Adrenal gland (tissue), 12 donors: Measurements from ENCODE around the gene SAPCD1. TPM values are rescaled to one million over a fixed set of nuclear protein-coding genes. Genes with fewer than 3 reads are reported as not detected.

Experiments used
- DNase-seq, 7 donors: peaks; one replicate each; pipeline ENCODE4 v3.0.0-alpha.2; 2019 to 2020
- H3K27ac ChIP-seq, 5 donors: fragments of 200-600 bp; sonication (generic) in 4 of 5; 1 replicate in 3 of 5; 2 replicates in 2 of 5; pipeline versions ENCODE4 v1.5.1 to v1.8.0; 2016 to 2020; ENCODE audit warnings: mild to moderate bottlenecking in 1 of 5
- H3K27me3 ChIP-seq: fragments of 200-600 bp; 2 replicates; pipeline ENCODE4 v1.8.0; 2021
- H3K36me3 ChIP-seq, 2 donors: fragments of 200-600 bp; replicated peaks in 1 of 2; 1 replicate in 1 of 2; 2 replicates in 1 of 2; pipeline versions ENCODE4 v1.5.1 to v1.8.0; 2018 to 2022
- H3K4me1 ChIP-seq, 2 donors: fragments of 200-600 bp; replicated peaks in 1 of 2; 1 replicate in 1 of 2; 2 replicates in 1 of 2; pipeline versions ENCODE4 v1.5.1 to v1.8.0; 2018 to 2021
- H3K4me3 ChIP-seq, 4 donors: fragments of 200-600 bp; sonication (generic) in 3 of 4; one replicate each; pipeline ENCODE4 v1.5.1; 2016 to 2018
- H3K9me3 ChIP-seq, 3 donors: fragments of 200-600 bp; sonication (generic) in 1 of 3; replicated peaks in 1 of 3; 1 replicate in 2 of 3; 2 replicates in 1 of 3; pipeline versions ENCODE4 v1.5.1 to v1.8.0; 2016 to 2021
- POLR2A ChIP-seq, 2 donors: fragments of 450-650 bp; IDR thresholded peaks; one replicate each; pipeline ENCODE4 v1.6.1; 2017; ENCODE audit warnings: antibody characterized with exemption in 2 of 2, mild to moderate bottlenecking in 2 of 2, moderate library complexity in 1 of 2
- WGBS, 4 donors: extraction: QIAGEN DNeasy Blood & Tissue Kit in 2 of 4; methylation state at CpG; one replicate each; pipeline versions ENCODE4 v1.1.5 to v1.1.7; 2013 to 2017; 5-methylcytosine and 5-hydroxymethylcytosine counted together
- intact Hi-C, 2 donors: fragments of 100-400 bp; cut with DNase I; formaldehyde crosslinking; loops; one replicate each; pipeline versions ENCODE4 v1.14.1 to v1.15.0; 2022 to 2023
- polyA plus RNA-seq, 3 donors: library from polyadenylated mRNA; stranded (reverse); fragments of 200-250 nt in 2 of 3; fragments of 350-450 nt in 1 of 3; fragmentation: Illumina TruSeq in 1 of 3; extraction: RNeasy Lipid Tissue Mini Kit (QIAGEN cat#74804) in 1 of 3; gene quantifications; one replicate each; pipeline ENCODE4 v1.2.3, GENCODE V29; 2013 to 2014
- total RNA-seq, 9 donors: library from RNA; depleted of rRNA in 4 of 9; stranded (reverse); fragments of >200 nt in 4 of 9; fragments of 120-200 nt in 1 of 9; fragmentation: NEBNext Ultra II Directional in 1 of 9; extraction: Animal tissue kit (Norgen Biotek cat#: 25700) in 1 of 9; gene quantifications; one replicate each; pipeline versions ENCODE4 v1.1.0 to v1.2.4, GENCODE V29; 2013 to 2023
- TF ChIP-seq, protein P1 (sequence below), 6 experiments: fragments of 450-650 bp in 4 of 6; fragments of 200-600 bp in 2 of 6; sonication (generic) in 1 of 6; IDR thresholded peaks; 1 replicate in 5 of 6; 2 replicates in 1 of 6; pipeline versions ENCODE4 v1.5.1 to v1.8.0; 2016 to 2021; ENCODE audit warnings: antibody characterized with exemption in 6 of 6, mild to moderate bottlenecking in 2 of 6, moderate library complexity in 1 of 6
- donor health status: healthy with polysubstance abuse.
- donor health status: Bipolar disorder and iron deficiency.
- donor health status: DM: yes; HTN: yes; CAD: no.
- donor health status: DM: no; HTN: no; CAD: no.
- donor health status: DM: no; HTN: no; CAD: no.
- donor health status: DM: yes; HTN: yes; CAD: no.

SAPCD1 gene
- total and polyA plus RNA-seq, 12 donors: 0.46 to 17.2 (median 0.96) TPM; not detected in 5

DNA sequence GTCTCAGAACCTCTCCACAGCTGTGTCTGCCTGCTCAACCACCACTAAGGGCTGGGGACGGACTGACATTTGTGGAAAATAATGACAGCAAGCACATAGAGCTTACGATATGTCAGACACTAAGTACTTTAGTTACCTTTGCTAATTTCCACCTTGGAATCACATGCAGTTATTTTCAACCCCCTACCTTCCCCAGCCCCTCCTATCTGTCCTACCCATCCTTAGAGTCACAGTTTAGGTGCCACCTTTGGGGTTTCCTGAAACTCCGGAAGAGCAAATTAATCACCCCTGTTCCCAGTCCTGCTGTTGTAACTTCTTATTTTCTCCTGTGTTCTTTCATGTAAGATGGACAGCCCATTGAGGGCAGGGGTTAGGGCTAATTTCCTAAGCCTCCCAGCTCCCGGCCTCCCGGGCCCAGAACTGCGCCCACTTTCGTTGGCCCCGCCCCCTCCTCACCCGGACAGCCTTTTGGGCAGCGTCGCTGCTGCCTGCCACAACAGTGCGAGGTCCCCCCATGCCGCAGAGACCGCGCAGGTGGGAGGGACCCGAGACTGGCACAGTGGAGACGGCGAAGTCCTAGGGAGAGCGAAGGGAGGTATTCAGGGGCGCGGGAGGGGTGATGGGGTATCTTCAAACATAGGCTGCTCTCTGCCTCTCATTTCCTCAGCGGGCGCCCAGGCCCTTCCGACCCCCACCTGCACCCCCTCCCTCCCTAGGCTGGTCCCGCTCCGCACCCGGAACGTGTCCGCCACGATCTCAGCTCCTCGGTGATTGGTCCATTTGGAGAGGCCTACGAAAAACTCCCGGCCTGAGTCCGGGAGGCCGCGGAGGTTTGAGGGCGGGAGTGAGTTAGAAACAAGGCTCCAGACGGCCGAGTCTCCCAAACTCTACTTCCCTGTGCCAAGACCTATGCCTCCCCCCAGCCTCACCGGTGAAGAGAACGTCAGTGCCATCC is 34.5 kb upstream of the SAPCD1 start:
- DNase-seq: peak in 1 of 7 donors; percentile 35
- intact Hi-C loops: no loop called here
- H3K4me3 ChIP-seq: peak overlapping the region in 1 of 4 donors; percentile 78
- no peaks in the 10 kb centered on the region for H3K9me3 ChIP-seq
- 75 to 83% (median 79%) methylated on average over 32 to 41 of the region's 41 CpGs for WGBS, 4 donors
- H3K36me3 ChIP-seq: peaks cover 0 to 27% of the 10 kb centered on the region in 2 donors
- TF ChIP-seq, protein P1, sequence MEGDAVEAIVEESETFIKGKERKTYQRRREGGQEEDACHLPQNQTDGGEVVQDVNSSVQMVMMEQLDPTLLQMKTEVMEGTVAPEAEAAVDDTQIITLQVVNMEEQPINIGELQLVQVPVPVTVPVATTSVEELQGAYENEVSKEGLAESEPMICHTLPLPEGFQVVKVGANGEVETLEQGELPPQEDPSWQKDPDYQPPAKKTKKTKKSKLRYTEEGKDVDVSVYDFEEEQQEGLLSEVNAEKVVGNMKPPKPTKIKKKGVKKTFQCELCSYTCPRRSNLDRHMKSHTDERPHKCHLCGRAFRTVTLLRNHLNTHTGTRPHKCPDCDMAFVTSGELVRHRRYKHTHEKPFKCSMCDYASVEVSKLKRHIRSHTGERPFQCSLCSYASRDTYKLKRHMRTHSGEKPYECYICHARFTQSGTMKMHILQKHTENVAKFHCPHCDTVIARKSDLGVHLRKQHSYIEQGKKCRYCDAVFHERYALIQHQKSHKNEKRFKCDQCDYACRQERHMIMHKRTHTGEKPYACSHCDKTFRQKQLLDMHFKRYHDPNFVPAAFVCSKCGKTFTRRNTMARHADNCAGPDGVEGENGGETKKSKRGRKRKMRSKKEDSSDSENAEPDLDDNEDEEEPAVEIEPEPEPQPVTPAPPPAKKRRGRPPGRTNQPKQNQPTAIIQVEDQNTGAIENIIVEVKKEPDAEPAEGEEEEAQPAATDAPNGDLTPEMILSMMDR (IDR thresholded peaks at IDR 0.05): no peak
- TF ChIP-seq POLR2A (IDR thresholded peaks at IDR 0.05): no peak
- H3K27me3 ChIP-seq: no peaks in the 10 kb centered on the region
- peaks cover 6 to 47% of the 10 kb centered on the region in 2 donors for H3K4me1 ChIP-seq
- H3K27ac ChIP-seq: peak overlapping the region in 3 of 5 donors; percentile 58 to 93 (median 86)

DNA sequence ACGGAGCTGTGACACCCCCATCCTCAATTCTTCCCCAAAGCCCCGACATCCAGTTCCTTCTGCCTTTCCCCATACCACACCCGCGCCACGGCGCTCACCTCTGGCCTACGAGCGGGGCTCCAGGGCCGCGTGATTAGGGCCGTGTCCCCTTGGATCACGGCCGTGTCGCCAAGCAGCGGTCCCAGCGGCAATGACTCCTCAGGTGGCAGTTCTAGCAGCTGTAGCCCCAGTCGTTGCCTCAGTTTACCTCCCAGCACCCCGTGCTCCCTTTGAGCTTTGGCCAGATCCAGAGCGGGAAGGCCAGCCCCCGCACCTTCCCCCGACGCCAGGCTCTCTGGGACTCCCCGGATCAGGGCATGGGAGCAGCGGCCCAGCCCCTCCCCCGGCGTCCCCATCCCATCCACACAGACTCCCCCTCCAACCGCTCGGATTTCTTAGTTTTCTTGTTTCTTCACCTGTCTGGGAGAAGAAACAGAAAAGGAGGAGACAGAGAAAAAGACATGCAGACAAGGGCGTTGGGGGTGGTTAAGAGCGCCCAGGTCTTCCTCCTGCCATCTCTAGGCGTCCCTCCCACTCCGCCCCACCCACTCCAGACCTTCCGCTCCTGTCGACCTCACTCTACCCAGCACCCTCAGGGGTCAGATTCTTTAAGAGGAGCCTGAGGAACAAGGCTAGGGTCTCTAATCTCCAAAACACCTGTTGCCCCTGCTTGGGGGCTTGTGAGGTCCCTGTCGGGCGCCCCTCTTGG is 33.5 kb upstream of the SAPCD1 start, which contains the start of gene DDAH2:
TSS of gene DDAH2 (minus strand) at position 533 of the 748 bp plus-strand sequence. CDS start at position 395, 138 bp downstream.
- peak in 2 of 7 donors; percentile 37 to 47 for DNase-seq
- Histone ChIP-seq H3K36me3 (peaks cover 0 to 36% of the 10 kb centered on the region in 2 donors), H3K27me3 (no peaks in the 10 kb centered on the region), H3K4me3 (peak within 1 kb of the TSS in 3 of 4 donors; percentile 43 to 78 (median 51)), H3K27ac (peak within 1 kb of the TSS; percentile 50 to 93 (median 61)), H3K9me3 (no peaks in the 10 kb centered on the region), H3K4me1 (peaks cover 6 to 56% of the 10 kb centered on the region in 2 donors)
- no peak for TF ChIP-seq POLR2A (IDR thresholded peaks at IDR 0.05)
- TF ChIP-seq, protein P1 (IDR thresholded peaks at IDR 0.05): no peak
- intact Hi-C loops: no loop called here
- WGBS, 4 donors: 20 to 24% (median 22%) methylated on average over 27 to 36 of the region's 36 CpGs

DNA sequence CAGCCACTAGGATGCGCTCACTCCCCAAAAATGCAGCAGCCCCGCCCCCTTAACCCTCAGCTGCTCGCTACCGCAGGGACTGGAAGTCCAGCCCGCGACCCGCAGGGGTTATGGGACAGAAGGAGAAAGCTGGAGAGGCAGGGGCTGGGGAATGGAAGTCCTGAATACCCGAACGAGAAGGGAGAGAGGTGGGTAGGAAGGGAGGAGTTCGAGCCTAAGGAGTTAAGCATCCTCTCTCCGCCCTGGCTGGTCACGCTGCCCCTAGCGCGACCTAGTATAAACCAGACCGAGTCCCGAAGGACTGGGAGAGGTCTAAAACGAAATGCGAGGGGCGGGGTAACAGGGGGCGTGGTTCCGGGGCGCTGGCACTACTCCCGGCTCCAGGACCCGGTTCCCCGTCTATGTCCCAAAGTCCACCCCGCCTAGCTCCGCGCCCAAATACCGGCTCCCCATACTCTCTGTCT is 32.9 kb upstream of the SAPCD1 start:
- Histone ChIP-seq H3K4me1 (peaks cover 11 to 62% of the 10 kb centered on the region in 2 donors), H3K4me3 (peak overlapping the region in 3 of 4 donors; percentile 43 to 78 (median 51)), H3K27ac (peak overlapping the region; percentile 50 to 93 (median 61)), H3K9me3 (no peaks in the 10 kb centered on the region), H3K27me3 (no peaks in the 10 kb centered on the region), H3K36me3 (peaks cover 0 to 37% of the 10 kb centered on the region in 2 donors)
- intact Hi-C loops: no loop called here
- DNase-seq: peak; percentile 86 to 95 (median 90)
- TF ChIP-seq POLR2A (IDR thresholded peaks at IDR 0.05): peak; percentile 21 to 45
- TF ChIP-seq, protein P1 (IDR thresholded peaks at IDR 0.05): peak; percentile 26 to 81 (median 64)
- 0% methylated on average over 13 to 29 of the region's 29 CpGs for WGBS, 4 donors
